Measurements from ENCODE around the gene HK3.

GRCh38 chr5:176944268-176944667 lies 45.1 kb upstream of the HK3 start:
- TF ChIP-seq CTCFL (IDR thresholded peaks at IDR 0.05; ENCODE audit: borderline replicate concordance, insufficient read depth, low read depth, low read length, poor library complexity, severe bottlenecking) (no peak), PRDM10 (IDR thresholded peaks at IDR 0.05; ENCODE audit: partially characterized antibody) (no peak), MEIS2 (IDR thresholded peaks at IDR 0.05; ENCODE audit: partially characterized antibody) (no peak), FOXA3 (CRISPR knock-in tag; conservative IDR thresholded peaks at IDR 0.05 in 1 of 2, IDR thresholded peaks at IDR 0.05 in 1 of 2) (no peak)

Measured in K562 (cell line).